Neural cell (in vitro differentiated cells): Measurements from ENCODE around the gene YLPM1.

ENCODE experiments used
- EP300 ChIP-seq: fragments of 450-650 bp; conservative IDR thresholded peaks from 2 replicates; pipeline ENCODE4 v1.6.1; 2014; ENCODE audit warnings: antibody characterized with exemption, mild to moderate bottlenecking, moderate library complexity; ENCODE audit not compliant: poor library complexity, severe bottlenecking
- TF ChIP-seq, protein P1 (sequence below): fragments of 450-650 bp; IDR thresholded peaks from 2 replicates; pipeline ENCODE4 v1.5.1; 2014; ENCODE audit warnings: antibody characterized with exemption, mild to moderate bottlenecking, moderate library complexity; ENCODE audit not compliant: poor library complexity, severe bottlenecking

- no peak for TF ChIP-seq EP300
- TF ChIP-seq, protein P1, sequence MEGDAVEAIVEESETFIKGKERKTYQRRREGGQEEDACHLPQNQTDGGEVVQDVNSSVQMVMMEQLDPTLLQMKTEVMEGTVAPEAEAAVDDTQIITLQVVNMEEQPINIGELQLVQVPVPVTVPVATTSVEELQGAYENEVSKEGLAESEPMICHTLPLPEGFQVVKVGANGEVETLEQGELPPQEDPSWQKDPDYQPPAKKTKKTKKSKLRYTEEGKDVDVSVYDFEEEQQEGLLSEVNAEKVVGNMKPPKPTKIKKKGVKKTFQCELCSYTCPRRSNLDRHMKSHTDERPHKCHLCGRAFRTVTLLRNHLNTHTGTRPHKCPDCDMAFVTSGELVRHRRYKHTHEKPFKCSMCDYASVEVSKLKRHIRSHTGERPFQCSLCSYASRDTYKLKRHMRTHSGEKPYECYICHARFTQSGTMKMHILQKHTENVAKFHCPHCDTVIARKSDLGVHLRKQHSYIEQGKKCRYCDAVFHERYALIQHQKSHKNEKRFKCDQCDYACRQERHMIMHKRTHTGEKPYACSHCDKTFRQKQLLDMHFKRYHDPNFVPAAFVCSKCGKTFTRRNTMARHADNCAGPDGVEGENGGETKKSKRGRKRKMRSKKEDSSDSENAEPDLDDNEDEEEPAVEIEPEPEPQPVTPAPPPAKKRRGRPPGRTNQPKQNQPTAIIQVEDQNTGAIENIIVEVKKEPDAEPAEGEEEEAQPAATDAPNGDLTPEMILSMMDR = no peak
Measured at GRCh38 chr14:74824997-74825396, 61.9 kb downstream of the YLPM1 start.
